Measurements from ENCODE around the gene ILDR1. TPM values are rescaled to one million over a fixed set of nuclear protein-coding genes. Genes with fewer than 3 reads are reported as not detected.

ILDR1 gene
- total and polyA plus RNA-seq, 4 donors = 3.3 to 8.9 (median 4.2) TPM

GRCh38 chr3:122004107-122004506, 17.9 kb downstream of the ILDR1 start:
- no peak overlapping the region for H3K9ac ChIP-seq (ENCODE audit: insufficient read depth in 1 of 2, low read length in 2 of 2)
- H3K4me1 ChIP-seq (ENCODE audit: control insufficient read depth in 5 of 5, insufficient read depth in 5 of 5, low read length in 5 of 5) = peaks cover 0 to 7% (median 0%) of the 10 kb centered on the region in 5 donors
- WGBS, 2 donors = 37 to 48% methylated on average over 2 of the region's 2 CpGs
- no peak for ATAC-seq (ENCODE audit: insufficient read depth, low FRiP score)
- H3K4me3 ChIP-seq = no peak overlapping the region
- H3K27ac ChIP-seq (ENCODE audit: low read depth in 1 of 2, low read length in 1 of 2) = no peak overlapping the region
- no peaks in the 10 kb centered on the region for H3K9me3 ChIP-seq (ENCODE audit: control insufficient read depth in 4 of 4, insufficient read depth in 3 of 4, low read length in 3 of 4)
- H3K27me3 ChIP-seq (ENCODE audit: control insufficient read depth in 3 of 3, insufficient read depth in 3 of 3, low read length in 2 of 3) = no peaks in the 10 kb centered on the region
- no peak for TF ChIP-seq CTCF (IDR thresholded peaks at IDR 0.05; ENCODE audit: control extremely low read depth, extremely low read depth)
- H3K36me3 ChIP-seq (ENCODE audit: control insufficient read depth in 4 of 4, insufficient read depth in 4 of 4, low read length in 4 of 4) = peaks cover 0 to 3% (median 0%) of the 10 kb centered on the region in 4 donors
- peak in 2 of 3 donors; percentile 25 to 56 for DNase-seq

GRCh38 chr3:122003606-122004005, 18.4 kb downstream of the ILDR1 start:
- Histone ChIP-seq H3K9me3 (ENCODE audit: control insufficient read depth in 4 of 4, insufficient read depth in 3 of 4, low read length in 3 of 4) (no peaks in the 10 kb centered on the region), H3K4me3 (no peak overlapping the region), H3K4me1 (ENCODE audit: control insufficient read depth in 5 of 5, insufficient read depth in 5 of 5, low read length in 5 of 5) (peaks cover 0 to 7% (median 0%) of the 10 kb centered on the region in 5 donors), H3K27me3 (ENCODE audit: control insufficient read depth in 3 of 3, insufficient read depth in 3 of 3, low read length in 2 of 3) (no peaks in the 10 kb centered on the region), H3K36me3 (ENCODE audit: control insufficient read depth in 4 of 4, insufficient read depth in 4 of 4, low read length in 4 of 4) (peaks cover 0 to 3% (median 0%) of the 10 kb centered on the region in 4 donors), H3K9ac (ENCODE audit: insufficient read depth in 1 of 2, low read length in 2 of 2) (no peak overlapping the region), H3K27ac (ENCODE audit: low read depth in 1 of 2, low read length in 1 of 2) (no peak overlapping the region)
- WGBS, 2 donors = 14 to 22% methylated on average over 1 of the region's 1 CpG
- no peak for TF ChIP-seq CTCF (IDR thresholded peaks at IDR 0.05; ENCODE audit: control extremely low read depth, extremely low read depth)
- no peak for ATAC-seq (ENCODE audit: insufficient read depth, low FRiP score)
- DNase-seq = no peak

- H3K9me3 ChIP-seq (ENCODE audit: control insufficient read depth in 4 of 4, insufficient read depth in 3 of 4, low read length in 3 of 4) = no peaks in the 10 kb centered on the region
- H3K27me3 ChIP-seq (ENCODE audit: control insufficient read depth in 3 of 3, insufficient read depth in 3 of 3, low read length in 2 of 3) = no peaks in the 10 kb centered on the region
- peaks cover 0 to 7% (median 0%) of the 10 kb centered on the region in 5 donors for H3K4me1 ChIP-seq (ENCODE audit: control insufficient read depth in 5 of 5, insufficient read depth in 5 of 5, low read length in 5 of 5)
- H3K4me3 ChIP-seq = no peak overlapping the region
- TF ChIP-seq CTCF (IDR thresholded peaks at IDR 0.05; ENCODE audit: control extremely low read depth, extremely low read depth) = no peak
- peaks cover 0 to 3% (median 0%) of the 10 kb centered on the region in 4 donors for H3K36me3 ChIP-seq (ENCODE audit: control insufficient read depth in 4 of 4, insufficient read depth in 4 of 4, low read length in 4 of 4)
- DNase-seq = peak in 1 of 3 donors; percentile 3
- no peak for ATAC-seq (ENCODE audit: insufficient read depth, low FRiP score)
- H3K27ac ChIP-seq (ENCODE audit: low read depth in 1 of 2, low read length in 1 of 2) = no peak overlapping the region
- 28 to 42% methylated on average over 6 of the region's 6 CpGs for WGBS, 2 donors
- H3K9ac ChIP-seq (ENCODE audit: insufficient read depth in 1 of 2, low read length in 2 of 2) = no peak overlapping the region
These were observed 18.9 kb downstream of the ILDR1 start for GRCh38 chr3:122003112-122003511.

- ATAC-seq (ENCODE audit: insufficient read depth, low FRiP score) = no peak
- Histone ChIP-seq H3K27ac (ENCODE audit: low read depth in 1 of 2, low read length in 1 of 2) (no peak overlapping the region), H3K9me3 (ENCODE audit: control insufficient read depth in 4 of 4, insufficient read depth in 3 of 4, low read length in 3 of 4) (no peaks in the 10 kb centered on the region), H3K4me3 (no peak overlapping the region), H3K9ac (ENCODE audit: insufficient read depth in 1 of 2, low read length in 2 of 2) (no peak overlapping the region), H3K27me3 (ENCODE audit: control insufficient read depth in 3 of 3, insufficient read depth in 3 of 3, low read length in 2 of 3) (no peaks in the 10 kb centered on the region), H3K4me1 (ENCODE audit: control insufficient read depth in 5 of 5, insufficient read depth in 5 of 5, low read length in 5 of 5) (peaks cover 0 to 7% (median 0%) of the 10 kb centered on the region in 5 donors), H3K36me3 (ENCODE audit: control insufficient read depth in 4 of 4, insufficient read depth in 4 of 4, low read length in 4 of 4) (peaks cover 0 to 3% (median 0%) of the 10 kb centered on the region in 4 donors)
- TF ChIP-seq CTCF (IDR thresholded peaks at IDR 0.05; ENCODE audit: control extremely low read depth, extremely low read depth) = no peak
- DNase-seq = no peak
- WGBS, 2 donors = 76 to 91% methylated on average over 7 of the region's 7 CpGs
These were observed 19.4 kb downstream of the ILDR1 start for GRCh38 chr3:122002611-122003010.

Data from lung (tissue), 12 donors.